ENCODE measurements around the gene FAM107A. TPM values are rescaled to one million over a fixed set of nuclear protein-coding genes. Genes with fewer than 3 reads are reported as not detected.

FAM107A gene
- total and polyA plus RNA-seq, 8 donors = 1.7 to 21.0 (median 6.9) TPM

GRCh38 chr3:58574106-58574505 is 3.1 kb downstream of the FAM107A start:
- H3K27me3 ChIP-seq = no peaks in the 10 kb centered on the region
- TF ChIP-seq CTCF (IDR thresholded peaks at IDR 0.05) = no peak
- H3K9me3 ChIP-seq = no peaks in the 10 kb centered on the region
- FAIRE-seq (no peak), ATAC-seq (no peak), DNase-seq (no peak)
- H3K36me3 ChIP-seq = no peaks in the 10 kb centered on the region
- intact Hi-C loops (cut with DNase I) = no loop called here
- no peak overlapping the region for H3K4me3 ChIP-seq
- WGBS, 2 donors = 84 to 86% methylated on average over 3 of the region's 3 CpGs
- H3K27ac ChIP-seq = no peak overlapping the region
- peaks cover 0 to 3% (median 0%) of the 10 kb centered on the region in 3 donors for H3K4me1 ChIP-seq

- FAIRE-seq (no peak), DNase-seq (no peak), ATAC-seq (no peak)
- Histone ChIP-seq H3K4me1 (peaks cover 0 to 3% (median 0%) of the 10 kb centered on the region in 3 donors), H3K9me3 (no peaks in the 10 kb centered on the region), H3K27me3 (no peaks in the 10 kb centered on the region), H3K36me3 (no peaks in the 10 kb centered on the region), H3K27ac (no peak overlapping the region), H3K4me3 (no peak overlapping the region)
- WGBS, 2 donors = 72 to 77% methylated on average over 6 of the region's 6 CpGs
- no peak for TF ChIP-seq CTCF (IDR thresholded peaks at IDR 0.05)
- intact Hi-C loops (cut with DNase I) = no loop called here
Observed at GRCh38 chr3:58573640-58574039, 3.6 kb downstream of the FAM107A start.

GRCh38 chr3:58572634-58573230 is 4.5 kb downstream of the FAM107A start:
- H3K4me1 ChIP-seq = peaks cover 0 to 3% (median 0%) of the 10 kb centered on the region in 3 donors
- DNase-seq = no peak

GRCh38 chr3:58572013-58572633 is 5.1 kb downstream of the FAM107A start:
- intact Hi-C loops (cut with DNase I) = no loop called here
- ATAC-seq = no peak

More at GRCh38 chr3:58572634-58573230, 4.5 kb downstream of the FAM107A start:
- 96 to 97% methylated on average over 7 of the region's 7 CpGs for WGBS, 2 donors
- H3K36me3 ChIP-seq = no peaks in the 10 kb centered on the region
- ATAC-seq (no peak), FAIRE-seq (no peak)
- TF ChIP-seq CTCF (IDR thresholded peaks at IDR 0.05) = no peak
- no peak overlapping the region for H3K4me3 ChIP-seq
- H3K27me3 ChIP-seq = no peaks in the 10 kb centered on the region
- no peak overlapping the region for H3K27ac ChIP-seq
- no peaks in the 10 kb centered on the region for H3K9me3 ChIP-seq
- intact Hi-C loops (cut with DNase I) = no loop called here

More at GRCh38 chr3:58572013-58572633, 5.1 kb downstream of the FAM107A start:
- H3K4me1 ChIP-seq = peaks cover 0 to 3% (median 0%) of the 10 kb centered on the region in 3 donors
- DNase-seq (no peak), FAIRE-seq (no peak)
- H3K27me3 ChIP-seq = no peaks in the 10 kb centered on the region
- WGBS, 2 donors = 88 to 94% methylated on average over 13 of the region's 13 CpGs
- no peak overlapping the region for H3K27ac ChIP-seq
- no peak for TF ChIP-seq CTCF (IDR thresholded peaks at IDR 0.05)
- H3K9me3 ChIP-seq = no peaks in the 10 kb centered on the region
- H3K4me3 ChIP-seq = no peak overlapping the region
- H3K36me3 ChIP-seq = no peaks in the 10 kb centered on the region
